Tibial artery (tissue), 4 donors: ENCODE measurements around the gene C11orf24.

Experiments used
- DNase-seq, 2 donors: peaks; one replicate each; pipeline ENCODE4 v3.0.0-alpha.2; 2019
- H3K27ac ChIP-seq, 2 donors: fragments of 200-600 bp; sonication (generic) in 1 of 2; 1 replicate in 1 of 2; 2 replicates in 1 of 2; pipeline ENCODE4 v1.5.1; 2018 to 2019; ENCODE audit warnings: mild to moderate bottlenecking in 1 of 2
- H3K27me3 ChIP-seq, 2 donors: fragments of 200-600 bp; sonication (generic) in 1 of 2; one replicate each; pipeline versions ENCODE4 v1.5.1 to v1.6.0; 2016 to 2019
- H3K36me3 ChIP-seq, 3 donors: fragments of 200-600 bp; sonication (generic) in 2 of 3; one replicate each; pipeline ENCODE4 v1.5.1; 2016 to 2019; ENCODE audit warnings: mild to moderate bottlenecking in 2 of 3
- H3K4me1 ChIP-seq, 4 donors: fragments of 200-600 bp; sonication (generic) in 2 of 4; 1 replicate in 3 of 4; 2 replicates in 1 of 4; pipeline ENCODE4 v1.5.1; 2016 to 2019
- H3K4me3 ChIP-seq, 2 donors: fragments of 200-600 bp; sonication (generic) in 1 of 2; 1 replicate in 1 of 2; 2 replicates in 1 of 2; pipeline ENCODE4 v1.5.1; 2018 to 2019; ENCODE audit warnings: mild to moderate bottlenecking in 2 of 2
- H3K9me3 ChIP-seq, 3 donors: fragments of 200-600 bp; sonication (generic) in 1 of 3; one replicate each; pipeline ENCODE4 v1.5.1; 2016 to 2019
- intact Hi-C: fragments of 100-400 bp; cut with DNase I; formaldehyde crosslinking; loops from one replicate; pipeline ENCODE4 v1.15.0; 2023; ENCODE audit warnings: low total_unique reads
- TF ChIP-seq, protein P1 (sequence below), 2 experiments: fragments of 200-600 bp in 1 of 2; fragments of 450-650 bp in 1 of 2; IDR thresholded peaks; one replicate each; pipeline ENCODE4 v1.5.1; 2017 to 2019; ENCODE audit warnings: antibody characterized with exemption in 2 of 2, mild to moderate bottlenecking in 1 of 2, moderate library complexity in 1 of 2

The C11orf24 gene

DNA sequence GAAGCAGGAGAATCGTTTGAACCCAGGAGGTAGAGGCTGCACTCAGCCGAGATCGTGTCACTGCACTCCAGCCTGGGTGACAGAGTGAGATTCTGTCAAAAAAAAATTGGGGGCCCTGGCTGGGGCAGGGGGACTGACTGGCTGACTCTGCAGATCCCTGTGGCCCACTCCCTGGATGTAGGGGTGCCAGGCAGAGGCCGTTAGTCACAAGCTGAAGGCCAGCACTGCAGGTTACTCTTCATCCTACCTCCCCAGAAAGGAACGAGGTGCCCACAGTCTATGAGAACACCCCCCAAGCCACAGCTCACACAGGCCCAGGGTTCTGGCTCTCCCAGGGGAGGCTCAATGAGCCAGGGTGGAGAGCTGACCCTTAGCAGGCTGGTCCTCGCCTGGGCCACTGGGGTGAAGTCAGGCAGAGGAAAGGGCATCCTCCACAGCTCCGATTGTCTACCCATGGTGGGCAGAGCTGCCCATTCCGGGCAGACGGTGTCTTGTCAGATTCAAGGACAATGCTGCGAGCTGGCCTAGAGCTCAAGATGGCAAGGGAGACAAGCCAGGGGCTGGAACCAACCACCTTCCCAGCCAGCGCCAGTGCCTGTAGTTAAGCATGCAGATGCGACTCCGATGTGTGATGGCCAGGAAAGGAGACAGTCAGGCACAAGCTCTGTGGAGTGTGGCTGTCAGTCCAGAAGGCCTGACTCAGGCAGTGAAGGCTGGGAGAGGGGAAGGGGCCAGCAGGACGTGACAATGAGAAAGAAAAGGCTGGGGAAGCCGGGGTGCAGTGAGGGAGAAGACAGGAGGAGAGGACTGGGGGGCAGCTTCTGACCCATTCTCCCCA, 12.4 kb downstream of the C11orf24 start:
- DNase-seq: no peak
- H3K36me3 ChIP-seq: peaks cover 23 to 43% (median 32%) of the 10 kb centered on the region in 3 donors
- TF ChIP-seq, protein P1, sequence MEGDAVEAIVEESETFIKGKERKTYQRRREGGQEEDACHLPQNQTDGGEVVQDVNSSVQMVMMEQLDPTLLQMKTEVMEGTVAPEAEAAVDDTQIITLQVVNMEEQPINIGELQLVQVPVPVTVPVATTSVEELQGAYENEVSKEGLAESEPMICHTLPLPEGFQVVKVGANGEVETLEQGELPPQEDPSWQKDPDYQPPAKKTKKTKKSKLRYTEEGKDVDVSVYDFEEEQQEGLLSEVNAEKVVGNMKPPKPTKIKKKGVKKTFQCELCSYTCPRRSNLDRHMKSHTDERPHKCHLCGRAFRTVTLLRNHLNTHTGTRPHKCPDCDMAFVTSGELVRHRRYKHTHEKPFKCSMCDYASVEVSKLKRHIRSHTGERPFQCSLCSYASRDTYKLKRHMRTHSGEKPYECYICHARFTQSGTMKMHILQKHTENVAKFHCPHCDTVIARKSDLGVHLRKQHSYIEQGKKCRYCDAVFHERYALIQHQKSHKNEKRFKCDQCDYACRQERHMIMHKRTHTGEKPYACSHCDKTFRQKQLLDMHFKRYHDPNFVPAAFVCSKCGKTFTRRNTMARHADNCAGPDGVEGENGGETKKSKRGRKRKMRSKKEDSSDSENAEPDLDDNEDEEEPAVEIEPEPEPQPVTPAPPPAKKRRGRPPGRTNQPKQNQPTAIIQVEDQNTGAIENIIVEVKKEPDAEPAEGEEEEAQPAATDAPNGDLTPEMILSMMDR (IDR thresholded peaks at IDR 0.05): no peak
- intact Hi-C loops: loop anchor here (2.0 to 5.0 kb wide), 2 partner anchors 39 to 188 kb away; no protein-coding TSS in a partner anchor
- no peaks in the 10 kb centered on the region for H3K9me3 ChIP-seq
- H3K27ac ChIP-seq: peak overlapping the region; percentile 2 to 21
- peaks cover 0 to 17% (median 6%) of the 10 kb centered on the region in 4 donors for H3K4me1 ChIP-seq
- H3K4me3 ChIP-seq: no peak overlapping the region
- H3K27me3 ChIP-seq: no peaks in the 10 kb centered on the region

DNA sequence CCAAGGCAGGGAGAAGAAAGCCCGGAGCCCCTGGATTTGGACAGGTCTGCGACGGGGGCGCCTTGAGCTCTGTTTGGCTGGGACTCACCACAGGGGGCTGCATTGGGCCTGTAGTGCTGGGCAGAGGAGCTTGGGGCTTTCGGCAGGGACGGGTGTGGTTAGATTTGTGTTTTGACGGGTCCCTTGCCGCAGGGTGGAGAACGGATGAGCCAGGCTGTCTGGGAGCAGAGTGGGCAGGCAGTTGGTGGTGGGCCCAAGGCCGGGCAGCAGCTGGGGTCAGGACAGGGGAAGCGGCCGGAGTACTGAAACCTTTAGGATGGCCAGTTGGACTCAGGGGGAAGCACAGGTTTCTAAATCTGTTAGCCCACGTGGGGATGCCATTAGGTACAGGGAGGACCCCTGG, 13.4 kb downstream of the C11orf24 start:
- TF ChIP-seq, protein P1 (IDR thresholded peaks at IDR 0.05): no peak
- no peak for DNase-seq
- intact Hi-C loops: loop anchor here (2.0 to 5.0 kb wide), 2 partner anchors 40 to 189 kb away; no protein-coding TSS in a partner anchor
- Histone ChIP-seq H3K4me3 (no peak overlapping the region), H3K9me3 (no peaks in the 10 kb centered on the region), H3K36me3 (peaks cover 20 to 34% (median 27%) of the 10 kb centered on the region in 3 donors), H3K27ac (peak overlapping the region in 1 of 2 donors; percentile 46), H3K27me3 (no peaks in the 10 kb centered on the region), H3K4me1 (peaks cover 0 to 17% (median 6%) of the 10 kb centered on the region in 4 donors)

DNA sequence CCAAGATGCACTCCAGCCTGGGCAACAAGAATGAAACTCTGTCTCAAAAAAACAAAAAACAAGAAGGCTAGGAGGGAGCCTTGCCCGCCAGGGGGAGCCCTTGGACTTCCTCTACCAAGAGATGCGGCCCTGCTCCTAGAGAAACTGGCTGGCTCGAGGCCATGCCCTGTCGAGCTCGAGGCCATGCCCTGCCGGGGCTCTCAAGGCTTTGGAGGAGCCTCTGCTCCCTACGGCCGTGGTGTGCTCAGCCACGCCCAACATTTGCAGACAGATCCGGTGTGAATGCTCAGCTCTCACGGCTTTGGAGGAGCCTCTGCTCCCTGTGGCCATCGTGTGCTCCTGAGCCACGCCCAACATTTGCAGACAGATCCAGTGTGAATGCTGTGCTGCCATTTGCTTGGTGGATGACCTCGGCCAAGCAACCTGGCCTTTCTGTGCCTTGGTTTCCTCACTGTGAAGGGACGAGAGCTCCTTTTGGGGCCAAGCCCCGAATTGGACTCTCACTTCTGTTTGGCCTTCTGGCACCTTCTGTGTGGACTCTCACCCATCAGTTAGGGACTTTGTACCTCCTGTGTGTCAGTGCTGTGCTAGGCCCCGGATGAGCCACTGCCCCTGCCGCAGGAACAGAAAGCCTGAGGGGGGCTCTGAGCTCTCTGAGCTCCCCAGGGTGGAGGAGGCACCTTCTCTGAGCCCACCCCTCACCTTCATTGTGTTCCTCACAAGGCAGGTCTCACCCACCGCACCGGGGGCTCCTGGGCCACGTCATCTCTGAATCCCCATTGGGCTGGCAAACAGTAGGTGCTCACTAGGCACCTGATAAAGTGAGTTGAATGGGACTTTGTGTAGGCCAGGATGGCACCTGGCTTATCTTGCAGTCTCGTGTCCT, 14.1 kb downstream of the C11orf24 start:
- TF ChIP-seq, protein P1 (IDR thresholded peaks at IDR 0.05): peak; percentile 88 to 97
- H3K27ac ChIP-seq: peak overlapping the region in 1 of 2 donors; percentile 46
- intact Hi-C loops: loop anchor here (2.0 to 5.0 kb wide), 2 partner anchors 41 to 190 kb away; no protein-coding TSS in a partner anchor
- peak overlapping the region; percentile 2 to 19 for H3K4me3 ChIP-seq
- H3K27me3 ChIP-seq: no peaks in the 10 kb centered on the region
- no peaks in the 10 kb centered on the region for H3K9me3 ChIP-seq
- H3K4me1 ChIP-seq: peaks cover 0 to 17% (median 6%) of the 10 kb centered on the region in 4 donors
- DNase-seq: peak; percentile 95 to 97
- H3K36me3 ChIP-seq: peaks cover 16 to 27% (median 21%) of the 10 kb centered on the region in 3 donors

DNA sequence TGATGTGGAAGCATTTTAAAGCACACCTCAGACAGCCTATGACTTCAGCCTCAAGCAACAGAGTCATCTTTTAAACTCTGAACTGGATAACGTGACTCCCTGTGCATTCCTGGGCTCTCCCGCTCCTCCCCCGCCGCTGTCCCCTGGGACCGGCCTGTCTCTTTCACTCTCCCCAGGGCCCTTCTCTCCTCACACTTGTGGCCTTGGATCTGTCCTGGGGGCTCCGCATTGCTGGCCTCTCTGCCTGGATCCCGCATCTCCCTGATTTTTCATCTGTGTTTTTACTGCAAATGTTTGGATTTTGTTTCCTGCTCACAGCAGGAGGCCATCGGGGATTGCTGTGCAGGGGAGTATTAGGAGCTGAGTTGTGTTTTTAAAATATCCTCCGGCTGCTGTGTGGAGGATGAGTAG, 15.4 kb downstream of the C11orf24 start:
- intact Hi-C loops: loop anchor here (5.0 kb wide), 1 partner anchor 191 kb away; no protein-coding TSS in a partner anchor
- H3K4me3 ChIP-seq: no peak overlapping the region

More for the DNA sequence above, 15.4 kb downstream of the C11orf24 start:
- no peaks in the 10 kb centered on the region for H3K27me3 ChIP-seq
- peak overlapping the region in 1 of 2 donors; percentile 46 for H3K27ac ChIP-seq
- H3K9me3 ChIP-seq: no peaks in the 10 kb centered on the region
- peaks cover 0 to 17% (median 6%) of the 10 kb centered on the region in 4 donors for H3K4me1 ChIP-seq
- TF ChIP-seq, protein P1 (IDR thresholded peaks at IDR 0.05): no peak
- no peak for DNase-seq
- peaks cover 3 to 13% (median 7%) of the 10 kb centered on the region in 3 donors for H3K36me3 ChIP-seq
